CD4-positive, alpha-beta T cell (primary cell): ENCODE data around the gene OSCP1. TPM values are rescaled to one million over a fixed set of nuclear protein-coding genes. Genes with fewer than 3 reads are reported as not detected.
A peak's percentile ranks its signal among the peaks of the same experiment; 100 is the strongest.

Experiments
- ATAC-seq: fragments of 200-7000 bp; cut with Tn5 transposase; one replicate; pipeline ENCODE4 v1.10.0; 2022; ENCODE audit warnings: mild to moderate bottlenecking; ENCODE audit not compliant: poor library complexity
- CTCF ChIA-PET: fragments of 350-600 bp; sonication (Branson Sonifier 250); formaldehyde crosslinking; loops from one replicate; lab custom pipeline; 2021; ENCODE audit warnings: antibody characterized with exemption, inconsistent platforms; lab: Charles Lee
- POLR2A ChIA-PET: fragments of 350-600 bp; sonication (Branson Sonifier 250); formaldehyde crosslinking; loops from one replicate; lab custom pipeline; 2021; ENCODE audit warnings: antibody characterized with exemption, inconsistent platforms; lab: Charles Lee
- DNase-seq, 14 experiments: peaks; one replicate each; pipeline ENCODE4 v3.0.0-alpha.2; 2013 to 2020; ENCODE audit warnings: mixed read lengths in 2 of 14
- H3K27ac ChIP-seq, 2 donors: one replicate each; pipeline versions ENCODE4 v1.5.1 to v1.7.0; 2013; ENCODE audit warnings: low read length in 2 of 2, low read depth in 1 of 2, mild to moderate bottlenecking in 1 of 2
- H3K27me3 ChIP-seq, 2 experiments: 1 replicate in 1 of 2; 2 replicates in 1 of 2; pipeline versions ENCODE4 v1.6.1 to v1.7.0; 2013; ENCODE audit warnings: low read length in 2 of 2, control low read depth in 1 of 2, mild to moderate bottlenecking in 1 of 2, moderate library complexity in 1 of 2; ENCODE audit not compliant: insufficient read depth in 2 of 2, control insufficient read depth in 1 of 2
- H3K36me3 ChIP-seq: one replicate; pipeline ENCODE4 v1.6.1; 2013; ENCODE audit warnings: low read length, control low read depth; ENCODE audit not compliant: insufficient read depth
- H3K4me1 ChIP-seq: one replicate; pipeline ENCODE4 v1.6.1; 2013; ENCODE audit warnings: low read length, control low read depth; ENCODE audit not compliant: insufficient read depth
- H3K4me3 ChIP-seq: one replicate; pipeline ENCODE4 v1.5.1; 2013; ENCODE audit warnings: mild to moderate bottlenecking, low read length, moderate library complexity
- H3K9me3 ChIP-seq, 2 experiments: 1 replicate in 1 of 2; 2 replicates in 1 of 2; pipeline versions ENCODE4 v1.6.1 to v1.7.0; 2013; ENCODE audit warnings: low read length in 2 of 2, mild to moderate bottlenecking in 2 of 2, control low read depth in 1 of 2, moderate library complexity in 1 of 2; ENCODE audit not compliant: control insufficient read depth in 1 of 2, insufficient read depth in 1 of 2
- H3K27ac Mint-ChIP-seq: one replicate; pipeline ENCODE4 v1.8.0; 2020; ENCODE audit warnings: mixed read lengths
- H3K27me3 Mint-ChIP-seq: one replicate; pipeline ENCODE4 v1.8.0; 2021; ENCODE audit warnings: mixed read lengths
- H3K36me3 Mint-ChIP-seq: one replicate; pipeline ENCODE4 v1.8.0; 2021; ENCODE audit warnings: low read depth, mixed read lengths
- H3K4me1 Mint-ChIP-seq: one replicate; pipeline ENCODE4 v1.8.0; 2021; ENCODE audit warnings: low read depth, mixed read lengths
- H3K4me3 Mint-ChIP-seq: one replicate; pipeline ENCODE4 v1.8.0; 2020; ENCODE audit warnings: mild to moderate bottlenecking, mixed read lengths
- H3K9me3 Mint-ChIP-seq: one replicate; pipeline ENCODE4 v1.8.0; 2020; ENCODE audit warnings: mixed read lengths
- intact Hi-C, 2 experiments: fragments of 100-400 bp; cut with DNase I in 1 of 2; cut with micrococcal nuclease in 1 of 2; formaldehyde crosslinking; loops; one replicate each; pipeline versions ENCODE4 v1.15.1 to v1.9.0; 2023 to 2025; cut with DNase I, micrococcal nuclease
- total RNA-seq, 174 experiments: library from RNA in 2 of 174; stranded (reverse) in 2 of 174; gene quantifications; one replicate each; pipeline ENCODE4 v1.2.3 and lab custom pipeline; 2021 to 2026
- TF ChIP-seq, protein P1 (sequence below): fragments of 200-600 bp; IDR thresholded peaks from one replicate; pipeline ENCODE4 v1.8.0; 2022; ENCODE audit warnings: antibody characterized with exemption, mild to moderate bottlenecking

The OSCP1 gene
- total RNA-seq, 2 experiments from 2014 or later: 0.82 to 2.4 TPM

DNA sequence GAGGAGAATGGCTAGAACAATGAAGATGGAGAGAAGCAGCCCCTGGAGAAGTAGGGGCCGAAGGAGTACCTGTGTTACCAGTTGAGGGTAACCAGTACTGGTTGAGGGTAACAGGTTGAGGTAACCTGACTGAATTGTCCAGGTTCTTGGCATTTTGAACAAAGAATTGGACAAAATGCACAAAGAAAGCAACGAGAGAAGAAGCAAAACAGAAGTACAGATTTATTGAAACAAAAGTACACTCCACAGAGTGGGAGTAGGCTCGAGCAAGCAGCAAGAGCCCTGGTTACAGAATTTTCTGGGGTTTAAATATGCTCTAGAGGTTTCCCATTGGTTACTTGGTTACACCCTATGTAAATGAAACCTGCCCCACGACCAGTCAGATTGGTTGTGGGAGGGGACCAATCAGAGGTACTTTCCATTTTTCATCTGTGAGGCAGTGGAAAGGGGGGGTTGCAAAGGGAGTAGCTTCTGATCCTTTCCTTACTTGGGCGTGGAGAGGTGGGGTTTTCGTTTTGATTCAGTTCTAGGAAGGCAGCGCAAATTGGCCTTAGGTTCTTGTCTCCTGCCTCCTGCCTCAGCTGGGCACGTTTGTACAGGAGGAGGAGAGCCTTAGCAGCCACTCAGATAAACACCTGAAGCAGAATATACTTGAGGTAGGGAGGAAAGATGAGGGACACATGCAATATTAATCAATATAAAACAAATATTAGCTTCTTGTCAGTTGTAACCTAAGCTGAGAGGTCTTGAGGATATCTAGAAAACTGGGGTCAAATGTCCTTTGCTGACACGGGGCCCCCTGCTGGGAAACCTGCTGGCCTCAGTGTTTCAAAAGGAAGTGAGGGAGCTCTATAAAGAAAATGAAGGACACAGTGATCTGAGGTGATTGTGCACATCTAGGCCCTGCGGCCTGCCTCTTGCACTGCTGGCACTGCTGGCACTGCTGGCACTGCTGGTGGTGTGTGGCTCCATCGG is 38.3 kb downstream of the OSCP1 start:
- POLR2A ChIA-PET: interaction anchor here (0.7 to 1.9 kb wide), 12 partner anchors 8 to 188 kb away, joined by 3 to 8 read pairs (median 4); partner anchors contain the start of genes LSM10, MRPS15, SH3D21 and STK40
- ATAC-seq: peak; percentile 99

DNA sequence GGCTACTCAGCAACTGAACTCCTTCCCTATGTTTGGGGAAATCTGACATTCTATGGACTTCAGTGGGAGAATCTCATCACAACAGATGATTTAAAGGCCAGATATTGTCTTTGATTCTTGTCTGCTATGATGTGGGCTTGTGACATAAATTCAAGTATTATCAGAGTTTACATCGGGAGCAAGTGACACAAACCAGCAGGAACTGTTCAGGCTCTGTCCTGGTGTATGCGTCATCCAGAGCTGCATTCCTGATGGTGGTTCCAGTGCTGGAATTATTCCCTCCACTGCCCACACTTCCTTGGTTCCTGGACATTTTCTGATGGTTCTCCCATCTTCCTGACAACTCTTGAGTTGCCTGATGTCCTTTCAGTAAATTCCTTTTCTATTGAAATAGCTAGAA is 41.8 kb downstream of the OSCP1 start:
- POLR2A ChIA-PET: no interaction called here
- no peaks in the 10 kb centered on the region for H3K36me3 Mint-ChIP-seq
- no peaks in the 10 kb centered on the region for H3K36me3 ChIP-seq
- H3K4me1 Mint-ChIP-seq: peaks cover 14% of the 10 kb centered on the region
- H3K9me3 ChIP-seq: no peaks in the 10 kb centered on the region
- no peak for ATAC-seq
- H3K27ac Mint-ChIP-seq: no peak overlapping the region
- no peaks in the 10 kb centered on the region for H3K9me3 Mint-ChIP-seq
- CTCF ChIA-PET: no interaction called here
- no peak for DNase-seq
- TF ChIP-seq, protein P1, sequence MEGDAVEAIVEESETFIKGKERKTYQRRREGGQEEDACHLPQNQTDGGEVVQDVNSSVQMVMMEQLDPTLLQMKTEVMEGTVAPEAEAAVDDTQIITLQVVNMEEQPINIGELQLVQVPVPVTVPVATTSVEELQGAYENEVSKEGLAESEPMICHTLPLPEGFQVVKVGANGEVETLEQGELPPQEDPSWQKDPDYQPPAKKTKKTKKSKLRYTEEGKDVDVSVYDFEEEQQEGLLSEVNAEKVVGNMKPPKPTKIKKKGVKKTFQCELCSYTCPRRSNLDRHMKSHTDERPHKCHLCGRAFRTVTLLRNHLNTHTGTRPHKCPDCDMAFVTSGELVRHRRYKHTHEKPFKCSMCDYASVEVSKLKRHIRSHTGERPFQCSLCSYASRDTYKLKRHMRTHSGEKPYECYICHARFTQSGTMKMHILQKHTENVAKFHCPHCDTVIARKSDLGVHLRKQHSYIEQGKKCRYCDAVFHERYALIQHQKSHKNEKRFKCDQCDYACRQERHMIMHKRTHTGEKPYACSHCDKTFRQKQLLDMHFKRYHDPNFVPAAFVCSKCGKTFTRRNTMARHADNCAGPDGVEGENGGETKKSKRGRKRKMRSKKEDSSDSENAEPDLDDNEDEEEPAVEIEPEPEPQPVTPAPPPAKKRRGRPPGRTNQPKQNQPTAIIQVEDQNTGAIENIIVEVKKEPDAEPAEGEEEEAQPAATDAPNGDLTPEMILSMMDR: no peak
- no peaks in the 10 kb centered on the region for H3K27me3 Mint-ChIP-seq
- no peak overlapping the region for H3K4me3 Mint-ChIP-seq
- no peak overlapping the region for H3K4me3 ChIP-seq
- H3K27ac ChIP-seq: no peak overlapping the region
- peaks cover 14% of the 10 kb centered on the region for H3K4me1 ChIP-seq
- intact Hi-C loops: no loop called here
- no peaks in the 10 kb centered on the region for H3K27me3 ChIP-seq

More for the DNA sequence above, 38.3 kb downstream of the OSCP1 start:
- Histone ChIP-seq H3K4me3 (no peak overlapping the region), H3K27ac (no peak overlapping the region), H3K4me1 (peaks cover 14% of the 10 kb centered on the region), H3K36me3 (no peaks in the 10 kb centered on the region), H3K27me3 (no peaks in the 10 kb centered on the region), H3K9me3 (no peaks in the 10 kb centered on the region)
- peaks cover 18% of the 10 kb centered on the region for H3K4me1 Mint-ChIP-seq
- no peaks in the 10 kb centered on the region for H3K27me3 Mint-ChIP-seq
- peak overlapping the region; percentile 46 for H3K4me3 Mint-ChIP-seq
- H3K36me3 Mint-ChIP-seq: no peaks in the 10 kb centered on the region
- DNase-seq: peak in 5 of 14 experiments; percentile 21 to 80 (median 66)
- CTCF ChIA-PET: interaction anchor here (1.2 kb wide), 1 partner anchor 43 kb away, joined by 3 read pairs; no protein-coding TSS in a partner anchor
- TF ChIP-seq, protein P1: no peak
- intact Hi-C loops: no loop called here
- peak overlapping the region; percentile 86 for H3K27ac Mint-ChIP-seq
- H3K9me3 Mint-ChIP-seq: no peaks in the 10 kb centered on the region

DNA sequence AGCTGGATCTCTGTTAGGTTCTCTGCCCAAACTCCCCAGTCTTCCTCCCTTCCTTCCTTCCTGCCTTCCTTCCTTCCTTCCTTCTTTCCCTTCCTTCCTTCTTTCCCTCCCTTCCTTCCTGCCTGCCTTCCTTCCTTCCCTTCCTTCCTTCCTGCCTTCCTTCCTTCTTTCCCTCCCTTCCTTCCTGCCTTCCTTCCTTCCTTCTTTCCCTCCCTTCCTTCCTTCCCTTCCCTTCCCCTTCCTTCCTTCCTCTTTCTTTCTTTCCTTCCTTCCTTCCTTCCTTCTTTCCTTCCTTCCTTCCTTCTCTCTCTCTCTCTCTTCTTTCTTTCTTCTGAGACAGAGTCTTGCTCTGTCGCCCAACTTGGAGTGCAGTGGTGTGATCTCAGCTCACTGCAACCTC is 43.8 kb downstream of the OSCP1 start:
- Histone ChIP-seq H3K9me3 (peaks cover 0 to 6% of the 10 kb centered on the region in 2 experiments), H3K27me3 (no peaks in the 10 kb centered on the region), H3K4me1 (peaks cover 6% of the 10 kb centered on the region), H3K4me3 (no peak overlapping the region), H3K27ac (no peak overlapping the region), H3K36me3 (no peaks in the 10 kb centered on the region)
- Mint-ChIP-seq H3K9me3 (no peaks in the 10 kb centered on the region), H3K27ac (no peak overlapping the region), H3K36me3 (no peaks in the 10 kb centered on the region), H3K27me3 (no peaks in the 10 kb centered on the region), H3K4me1 (peaks cover 7% of the 10 kb centered on the region), H3K4me3 (no peak overlapping the region)
- TF ChIP-seq, protein P1: no peak
- POLR2A ChIA-PET: interaction anchor here (0.6 kb wide), 1 partner anchor 23 kb away, joined by 3 read pairs; no protein-coding TSS in a partner anchor
- intact Hi-C loops: no loop called here
- CTCF ChIA-PET: interaction anchor here (1.4 kb wide), 1 partner anchor 13 kb away, joined by 6 read pairs; no protein-coding TSS in a partner anchor
- ATAC-seq: no peak
- no peak for DNase-seq
